Sigmoid colon (tissue), 4 donors: ENCODE measurements around the gene MBD3L3.
A peak's percentile ranks its signal among the peaks of the same experiment; 100 is the strongest.

ENCODE experiments used
- EP300 ChIP-seq, 4 donors: sonication (generic); formaldehyde crosslinking; IDR thresholded peaks; one replicate each; pipeline ENCODE4 v1.6.1; 2017; ENCODE audit warnings: antibody characterized with exemption in 4 of 4
- POLR2AphosphoS5 ChIP-seq, 4 donors: sonication (generic); formaldehyde crosslinking; IDR thresholded peaks; one replicate each; pipeline ENCODE4 v1.6.1; 2017; ENCODE audit warnings: antibody characterized with exemption in 4 of 4
- TF ChIP-seq, protein P1 (sequence below), 4 experiments: fragments of 450-650 bp in 3 of 4; fragments of 200-600 bp in 1 of 4; IDR thresholded peaks; one replicate each; pipeline ENCODE4 v1.5.1; 2016 to 2019; ENCODE audit warnings: antibody characterized with exemption in 4 of 4, mild to moderate bottlenecking in 3 of 4, moderate library complexity in 2 of 4

DNA sequence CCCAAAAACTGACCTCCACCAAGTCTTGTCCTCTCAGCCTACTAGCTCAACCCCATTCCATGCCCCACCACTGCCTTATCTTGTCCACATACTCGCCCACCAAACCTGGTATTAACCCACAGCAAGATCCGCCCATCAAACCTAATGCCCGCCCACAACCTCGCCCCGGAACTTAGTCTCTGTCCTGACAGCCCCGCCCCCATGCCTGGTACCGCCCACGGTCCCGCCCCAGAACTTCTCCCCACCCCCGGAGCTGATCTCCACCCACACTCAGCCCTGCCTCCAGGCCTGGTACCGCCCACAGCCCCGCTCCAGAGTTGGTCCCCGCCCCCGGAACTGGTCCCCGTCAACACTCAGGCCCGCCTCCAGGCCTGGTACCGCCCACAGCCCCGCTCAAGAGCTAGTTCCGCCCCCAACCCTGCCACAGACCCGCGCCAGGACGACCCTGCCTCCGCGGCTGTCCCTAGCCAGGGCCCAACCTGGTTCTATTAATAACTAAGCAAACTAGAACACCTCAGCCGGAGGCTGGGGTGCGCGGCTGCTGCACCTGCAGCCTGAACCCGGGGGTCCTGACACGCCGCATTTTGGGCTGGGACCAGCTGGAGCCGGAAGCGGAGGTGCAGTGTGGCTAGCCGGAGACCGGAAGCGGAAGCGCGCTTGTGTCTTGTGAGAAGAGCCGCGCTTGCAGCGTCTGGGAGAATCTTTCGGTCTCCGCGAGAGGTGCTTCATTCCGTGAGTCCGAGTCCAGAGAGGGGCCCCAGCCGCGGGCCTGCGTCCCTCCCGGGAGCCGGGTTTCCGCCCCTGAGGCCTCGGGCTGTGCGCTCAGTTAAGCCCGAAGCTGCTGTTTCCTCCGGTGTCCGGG lies 10.8 kb upstream of the MBD3L3 start, which contains the start of gene ZNF557:
- TF ChIP-seq, protein P1, sequence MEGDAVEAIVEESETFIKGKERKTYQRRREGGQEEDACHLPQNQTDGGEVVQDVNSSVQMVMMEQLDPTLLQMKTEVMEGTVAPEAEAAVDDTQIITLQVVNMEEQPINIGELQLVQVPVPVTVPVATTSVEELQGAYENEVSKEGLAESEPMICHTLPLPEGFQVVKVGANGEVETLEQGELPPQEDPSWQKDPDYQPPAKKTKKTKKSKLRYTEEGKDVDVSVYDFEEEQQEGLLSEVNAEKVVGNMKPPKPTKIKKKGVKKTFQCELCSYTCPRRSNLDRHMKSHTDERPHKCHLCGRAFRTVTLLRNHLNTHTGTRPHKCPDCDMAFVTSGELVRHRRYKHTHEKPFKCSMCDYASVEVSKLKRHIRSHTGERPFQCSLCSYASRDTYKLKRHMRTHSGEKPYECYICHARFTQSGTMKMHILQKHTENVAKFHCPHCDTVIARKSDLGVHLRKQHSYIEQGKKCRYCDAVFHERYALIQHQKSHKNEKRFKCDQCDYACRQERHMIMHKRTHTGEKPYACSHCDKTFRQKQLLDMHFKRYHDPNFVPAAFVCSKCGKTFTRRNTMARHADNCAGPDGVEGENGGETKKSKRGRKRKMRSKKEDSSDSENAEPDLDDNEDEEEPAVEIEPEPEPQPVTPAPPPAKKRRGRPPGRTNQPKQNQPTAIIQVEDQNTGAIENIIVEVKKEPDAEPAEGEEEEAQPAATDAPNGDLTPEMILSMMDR (IDR thresholded peaks at IDR 0.05), result no peak
- TF ChIP-seq POLR2AphosphoS5 (IDR thresholded peaks at IDR 0.05) (peak; percentile 29 to 75 (median 64)), EP300 (IDR thresholded peaks at IDR 0.05) (no peak)
